OCI-LY7 (cell line): ENCODE data around the gene GPSM1.

Experiments used
- EZH2phosphoT487 ChIP-seq: fragments of 200-600 bp; sonication (generic); IDR thresholded peaks from 2 replicates; pipeline ENCODE4 v1.6.1; 2018; ENCODE audit warnings: low read depth, borderline replicate concordance, mild to moderate bottlenecking, mixed run types, antibody characterized with exemption, low read length, moderate library complexity, mixed read lengths
- TF ChIP-seq, protein P1 (sequence below): fragments of 200-600 bp; sonication (generic); conservative IDR thresholded peaks from 2 replicates; pipeline ENCODE4 v1.5.1; 2014; ENCODE audit warnings: mild to moderate bottlenecking, antibody characterized with exemption, low read length, moderate library complexity, mixed read lengths

DNA sequence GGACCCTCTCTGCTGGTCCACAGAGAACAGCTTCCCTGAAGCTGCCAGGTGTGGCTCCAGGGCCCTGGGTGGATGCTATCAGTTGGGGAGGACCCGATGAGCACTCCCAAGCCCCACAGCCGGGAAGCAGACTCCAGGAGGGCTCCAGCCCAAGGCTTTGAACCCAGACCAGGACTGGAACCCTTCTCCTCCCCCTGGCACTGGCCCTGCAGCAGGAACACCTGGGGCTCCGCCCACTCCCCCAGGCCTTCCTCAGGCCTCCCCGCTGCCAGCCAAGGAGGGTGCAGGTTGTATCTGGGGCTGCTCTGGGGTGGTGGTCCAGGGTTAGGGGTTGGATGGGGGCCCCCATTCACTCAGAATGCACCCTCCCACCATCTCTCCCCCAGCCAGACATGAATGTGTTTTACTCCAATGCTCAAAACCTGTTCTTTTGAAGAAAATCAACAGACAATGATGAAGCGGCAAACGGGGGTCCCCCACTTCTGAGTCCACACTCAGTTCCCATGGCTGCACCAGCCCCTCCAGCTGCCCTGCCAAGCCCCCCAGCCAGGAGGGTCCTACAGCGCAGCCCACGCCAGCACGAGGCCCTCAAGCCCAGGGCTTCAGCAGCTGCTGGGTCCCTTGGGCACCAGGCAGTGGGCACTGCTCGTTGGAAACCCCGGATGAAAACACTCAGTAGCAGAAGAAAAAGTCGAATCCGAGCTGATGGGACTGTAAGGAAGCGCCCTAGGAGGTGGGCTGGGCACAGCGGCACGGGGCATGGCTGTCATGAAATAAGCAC lies 46.6 kb upstream of the GPSM1 start:
- TF ChIP-seq, protein P1, sequence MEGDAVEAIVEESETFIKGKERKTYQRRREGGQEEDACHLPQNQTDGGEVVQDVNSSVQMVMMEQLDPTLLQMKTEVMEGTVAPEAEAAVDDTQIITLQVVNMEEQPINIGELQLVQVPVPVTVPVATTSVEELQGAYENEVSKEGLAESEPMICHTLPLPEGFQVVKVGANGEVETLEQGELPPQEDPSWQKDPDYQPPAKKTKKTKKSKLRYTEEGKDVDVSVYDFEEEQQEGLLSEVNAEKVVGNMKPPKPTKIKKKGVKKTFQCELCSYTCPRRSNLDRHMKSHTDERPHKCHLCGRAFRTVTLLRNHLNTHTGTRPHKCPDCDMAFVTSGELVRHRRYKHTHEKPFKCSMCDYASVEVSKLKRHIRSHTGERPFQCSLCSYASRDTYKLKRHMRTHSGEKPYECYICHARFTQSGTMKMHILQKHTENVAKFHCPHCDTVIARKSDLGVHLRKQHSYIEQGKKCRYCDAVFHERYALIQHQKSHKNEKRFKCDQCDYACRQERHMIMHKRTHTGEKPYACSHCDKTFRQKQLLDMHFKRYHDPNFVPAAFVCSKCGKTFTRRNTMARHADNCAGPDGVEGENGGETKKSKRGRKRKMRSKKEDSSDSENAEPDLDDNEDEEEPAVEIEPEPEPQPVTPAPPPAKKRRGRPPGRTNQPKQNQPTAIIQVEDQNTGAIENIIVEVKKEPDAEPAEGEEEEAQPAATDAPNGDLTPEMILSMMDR: no peak
- no peak for TF ChIP-seq EZH2phosphoT487
